Spleen (tissue), 11 donors: Measurements from ENCODE around the gene G3BP2. TPM values are rescaled to one million over a fixed set of nuclear protein-coding genes. Genes with fewer than 3 reads are reported as not detected.
A peak's percentile ranks its signal among the peaks of the same experiment; 100 is the strongest.

ENCODE experiments used
- DNase-seq: peaks from one replicate; pipeline ENCODE4 v3.0.0-alpha.2; 2020
- H3K27ac ChIP-seq, 8 donors: fragments of 200-600 bp; sonication (generic) in 7 of 8; 1 replicate in 4 of 8; 2 replicates in 4 of 8; pipeline versions ENCODE4 v1.5.0 to v1.8.0; 2016 to 2021; ENCODE audit warnings: inconsistent platforms in 4 of 8, mild to moderate bottlenecking in 4 of 8, moderate library complexity in 1 of 8
- H3K27me3 ChIP-seq, 7 donors: fragments of 200-600 bp; sonication (generic) in 6 of 7; replicated peaks in 1 of 7; 1 replicate in 4 of 7; 2 replicates in 3 of 7; pipeline versions ENCODE4 v1.5.0 to v1.8.0; 2016 to 2021; ENCODE audit warnings: inconsistent platforms in 3 of 7, mild to moderate bottlenecking in 1 of 7
- H3K36me3 ChIP-seq, 6 donors: fragments of 200-600 bp; sonication (generic) in 5 of 6; 1 replicate in 4 of 6; 2 replicates in 2 of 6; pipeline versions ENCODE4 v1.5.0 to v1.8.0; 2016 to 2021; ENCODE audit warnings: inconsistent platforms in 2 of 6
- H3K4me1 ChIP-seq, 6 donors: fragments of 200-600 bp; sonication (generic) in 5 of 6; 1 replicate in 3 of 6; 2 replicates in 3 of 6; pipeline versions ENCODE4 v1.5.0 to v1.8.0; 2016 to 2021; ENCODE audit warnings: inconsistent platforms in 3 of 6
- H3K4me3 ChIP-seq, 8 donors: fragments of 200-600 bp; sonication (generic) in 7 of 8; 1 replicate in 4 of 8; 2 replicates in 4 of 8; pipeline versions ENCODE4 v1.5.0 to v1.8.0; 2016 to 2021; ENCODE audit warnings: inconsistent platforms in 4 of 8, mild to moderate bottlenecking in 4 of 8, moderate library complexity in 2 of 8
- H3K9me3 ChIP-seq, 8 donors: fragments of 200-600 bp; sonication (generic) in 7 of 8; 1 replicate in 4 of 8; 2 replicates in 4 of 8; pipeline versions ENCODE4 v1.5.0 to v1.8.0; 2016 to 2021; ENCODE audit warnings: inconsistent platforms in 4 of 8
- POLR2A ChIP-seq, 3 donors: fragments of 450-650 bp; IDR thresholded peaks; one replicate each; pipeline ENCODE4 v1.5.1; 2017; ENCODE audit warnings: antibody characterized with exemption in 3 of 3, mild to moderate bottlenecking in 1 of 3
- POLR2AphosphoS5 ChIP-seq, 3 donors: sonication (generic); formaldehyde crosslinking; IDR thresholded peaks; one replicate each; pipeline ENCODE4 v1.5.1; 2017; ENCODE audit warnings: antibody characterized with exemption in 3 of 3
- WGBS, 5 donors: extraction: QIAGEN DNeasy Blood & Tissue Kit in 3 of 5; methylation state at CpG; one replicate each; pipeline versions ENCODE4 v1.1.5 to v1.1.7; 2013 to 2018; 5-methylcytosine and 5-hydroxymethylcytosine counted together
- intact Hi-C: fragments of 100-400 bp; cut with DNase I; formaldehyde crosslinking; loops from one replicate; pipeline ENCODE4 v1.15.0; 2023; ENCODE audit warnings: low total_unique reads
- polyA plus RNA-seq, 3 donors: library from polyadenylated mRNA; stranded (reverse); fragments of 200-250 nt; gene quantifications; one replicate each; pipeline ENCODE4 v1.2.1, GENCODE V29; 2013
- total RNA-seq, 7 donors: library from RNA; depleted of rRNA in 3 of 7; stranded (reverse); fragments of >200 nt in 3 of 7; fragmentation: NEBNext Ultra II Directional in 4 of 7; extraction: Animal tissue kit (Norgen Biotek cat#: 25700) in 4 of 7; gene quantifications; one replicate each; pipeline versions ENCODE4 v1.1.0 to v1.2.1, GENCODE V29; 2016 to 2021
- TF ChIP-seq, protein P1 (sequence below), 11 experiments: fragments of 200-600 bp in 7 of 11; fragments of 450-650 bp in 4 of 11; sonication (generic) in 4 of 11; IDR thresholded peaks in 8 of 11; conservative IDR thresholded peaks in 3 of 11; 1 replicate in 7 of 11; 2 replicates in 4 of 11; pipeline versions ENCODE4 v1.4.0 to v1.8.0; 2016 to 2021; ENCODE audit warnings: antibody characterized with exemption in 11 of 11, inconsistent platforms in 4 of 11, mild to moderate bottlenecking in 1 of 11
- donor health status: healthy with polysubstance abuse.
- donor health status: DM: no; HTN: no; CAD: no; lungs with moderate emphysema.
- donor health status: DM: no; HTN: no; CAD: no.
- donor health status: Bipolar disorder and iron deficiency.
- donor health status: healthy.
- donor health status: DM: no; HTN: no; CAD: no.
- donor health status: DM: yes; HTN: yes; CAD: no.

Gene G3BP2
- total and polyA plus RNA-seq, 10 donors, result 15.2 to 113 (median 102) TPM

DNA sequence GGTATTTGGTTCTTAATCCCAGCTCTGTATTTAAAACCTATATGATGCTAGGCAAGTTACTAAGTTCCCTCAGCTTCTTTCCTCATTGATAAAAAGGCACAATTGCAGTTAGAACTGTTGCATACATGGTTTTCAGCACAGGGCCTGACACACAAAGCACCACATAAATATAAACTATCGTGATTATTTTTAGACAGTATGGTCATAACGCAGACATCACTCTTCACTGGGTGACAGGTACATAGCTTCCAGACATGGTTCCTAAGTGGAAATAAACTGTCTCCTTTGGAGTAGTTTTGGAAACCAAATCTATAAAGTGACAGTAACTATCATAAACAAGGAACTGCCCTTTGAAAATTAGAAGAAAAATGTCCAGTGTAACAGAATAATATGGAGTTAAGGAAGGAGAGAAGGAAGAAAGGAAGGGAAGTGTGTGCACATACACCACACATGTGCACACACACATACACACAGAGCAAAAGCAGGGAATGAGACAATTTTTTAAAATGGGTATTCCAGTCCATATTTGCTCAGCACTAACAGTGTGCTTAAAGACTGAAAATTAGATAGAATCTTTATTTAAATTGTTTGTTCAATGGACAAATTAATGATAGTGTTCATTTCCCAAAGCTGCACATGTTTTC lies 12.5 kb upstream of the G3BP2 start:
- TF ChIP-seq, protein P1, sequence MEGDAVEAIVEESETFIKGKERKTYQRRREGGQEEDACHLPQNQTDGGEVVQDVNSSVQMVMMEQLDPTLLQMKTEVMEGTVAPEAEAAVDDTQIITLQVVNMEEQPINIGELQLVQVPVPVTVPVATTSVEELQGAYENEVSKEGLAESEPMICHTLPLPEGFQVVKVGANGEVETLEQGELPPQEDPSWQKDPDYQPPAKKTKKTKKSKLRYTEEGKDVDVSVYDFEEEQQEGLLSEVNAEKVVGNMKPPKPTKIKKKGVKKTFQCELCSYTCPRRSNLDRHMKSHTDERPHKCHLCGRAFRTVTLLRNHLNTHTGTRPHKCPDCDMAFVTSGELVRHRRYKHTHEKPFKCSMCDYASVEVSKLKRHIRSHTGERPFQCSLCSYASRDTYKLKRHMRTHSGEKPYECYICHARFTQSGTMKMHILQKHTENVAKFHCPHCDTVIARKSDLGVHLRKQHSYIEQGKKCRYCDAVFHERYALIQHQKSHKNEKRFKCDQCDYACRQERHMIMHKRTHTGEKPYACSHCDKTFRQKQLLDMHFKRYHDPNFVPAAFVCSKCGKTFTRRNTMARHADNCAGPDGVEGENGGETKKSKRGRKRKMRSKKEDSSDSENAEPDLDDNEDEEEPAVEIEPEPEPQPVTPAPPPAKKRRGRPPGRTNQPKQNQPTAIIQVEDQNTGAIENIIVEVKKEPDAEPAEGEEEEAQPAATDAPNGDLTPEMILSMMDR (IDR thresholded peaks at IDR 0.05 in 8 of 11, conservative IDR thresholded peaks at IDR 0.05 in 3 of 11), result no peak
- TF ChIP-seq POLR2A (IDR thresholded peaks at IDR 0.05) (no peak), POLR2AphosphoS5 (IDR thresholded peaks at IDR 0.05) (no peak)

DNA sequence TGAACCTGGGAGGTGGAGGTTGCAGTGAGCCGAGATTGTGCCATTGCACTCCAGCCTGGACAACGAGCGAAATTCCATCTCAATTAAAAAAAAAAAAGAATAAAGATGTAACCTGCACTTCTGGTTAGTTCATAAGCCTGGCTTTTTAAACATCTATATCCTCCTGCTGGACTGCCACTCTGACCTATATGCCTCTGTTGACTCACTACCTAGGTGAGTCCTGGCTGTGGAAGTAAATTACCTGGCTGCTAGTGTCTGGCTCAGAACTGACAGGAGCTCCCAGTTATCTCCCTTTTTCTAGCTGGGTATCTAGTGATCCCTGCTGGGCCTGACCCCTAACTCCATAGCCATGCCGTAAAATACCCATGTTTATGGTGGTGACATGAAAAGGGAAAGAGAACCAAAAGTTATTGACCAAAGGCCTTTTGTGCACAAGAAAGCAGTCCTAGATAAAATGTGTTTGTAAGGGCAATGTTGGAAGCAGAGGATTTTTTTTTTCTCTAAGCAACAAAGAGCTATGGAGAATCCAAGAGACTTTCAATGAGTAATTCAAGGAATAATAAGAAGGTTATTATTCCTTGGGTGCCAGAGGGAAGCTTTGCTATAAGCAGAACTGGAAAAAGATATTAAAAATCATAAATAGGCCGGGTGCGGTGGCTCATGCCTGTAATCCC lies 10.4 kb upstream of the G3BP2 start:
- DNase-seq, result no peak
- intact Hi-C loops, result no loop called here
- WGBS, 5 donors, result 92 to 98% (median 94%) methylated on average over 6 of the region's 6 CpGs
- no peak overlapping the region for H3K27ac ChIP-seq
- peaks cover 0 to 4% (median 0%) of the 10 kb centered on the region in 6 donors for H3K4me1 ChIP-seq
- peaks cover 0 to 8% (median 0%) of the 10 kb centered on the region in 8 donors for H3K9me3 ChIP-seq
- H3K27me3 ChIP-seq, result no peaks in the 10 kb centered on the region
- no peaks in the 10 kb centered on the region for H3K36me3 ChIP-seq
- H3K4me3 ChIP-seq, result no peak overlapping the region
- TF ChIP-seq POLR2AphosphoS5 (IDR thresholded peaks at IDR 0.05), result no peak
- no peak for TF ChIP-seq POLR2A (IDR thresholded peaks at IDR 0.05)
- TF ChIP-seq, protein P1 (IDR thresholded peaks at IDR 0.05 in 8 of 11, conservative IDR thresholded peaks at IDR 0.05 in 3 of 11), result no peak

More for the DNA sequence above, 12.5 kb upstream of the G3BP2 start:
- H3K4me3 ChIP-seq, result no peak overlapping the region
- intact Hi-C loops, result no loop called here
- H3K9me3 ChIP-seq, result peaks cover 0 to 8% (median 0%) of the 10 kb centered on the region in 8 donors
- peaks cover 0 to 4% (median 0%) of the 10 kb centered on the region in 6 donors for H3K4me1 ChIP-seq
- DNase-seq, result no peak
- 78 to 93% (median 92%) methylated on average over 2 of the region's 2 CpGs for WGBS, 5 donors
- peaks cover 0 to 4% (median 0%) of the 10 kb centered on the region in 6 donors for H3K36me3 ChIP-seq
- H3K27ac ChIP-seq, result peak overlapping the region in 1 of 8 donors; percentile 4
- no peaks in the 10 kb centered on the region for H3K27me3 ChIP-seq

DNA sequence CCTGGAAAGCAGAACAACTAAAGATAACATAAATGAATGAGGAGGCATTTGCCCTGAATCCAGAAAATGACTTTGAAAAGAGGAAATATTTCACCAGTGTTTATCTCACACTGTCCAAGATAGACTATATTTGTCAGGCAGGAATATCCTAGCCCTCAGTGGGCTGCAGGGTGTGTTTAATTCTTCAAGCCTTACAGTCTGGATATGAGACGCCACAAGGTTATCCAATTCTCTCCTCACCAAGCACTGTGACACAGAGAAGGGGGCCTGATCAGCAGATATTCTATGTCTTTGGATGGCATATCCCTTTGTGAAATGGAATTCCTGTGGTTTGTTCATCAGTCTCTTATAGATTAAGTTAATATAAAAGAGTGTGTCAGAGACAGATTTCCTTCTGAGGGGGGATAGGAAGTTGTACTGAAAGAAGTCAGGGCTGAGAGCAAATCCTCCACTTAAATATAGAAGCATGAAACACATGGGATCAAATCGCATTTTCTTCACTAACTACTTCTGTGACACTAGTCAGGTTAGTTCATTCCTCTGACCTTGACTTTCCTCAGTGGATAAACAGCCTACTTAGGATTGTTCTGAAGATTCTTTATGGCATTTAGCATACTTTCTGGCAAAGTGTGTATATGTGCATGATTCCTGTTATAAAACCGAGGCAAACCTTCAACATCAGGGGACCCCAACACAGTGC lies 6.8 kb upstream of the G3BP2 start:
- Histone ChIP-seq H3K36me3 (no peaks in the 10 kb centered on the region), H3K4me1 (no peaks in the 10 kb centered on the region), H3K27ac (no peak overlapping the region), H3K27me3 (no peaks in the 10 kb centered on the region), H3K4me3 (no peak overlapping the region), H3K9me3 (no peaks in the 10 kb centered on the region)
- intact Hi-C loops, result no loop called here
- DNase-seq, result no peak
- TF ChIP-seq POLR2AphosphoS5 (IDR thresholded peaks at IDR 0.05) (no peak), POLR2A (IDR thresholded peaks at IDR 0.05) (no peak)
- TF ChIP-seq, protein P1 (IDR thresholded peaks at IDR 0.05 in 8 of 11, conservative IDR thresholded peaks at IDR 0.05 in 3 of 11), result no peak
- WGBS, 5 donors, result 85 to 92% (median 91%) methylated on average over 3 of the region's 3 CpGs

GRCh38 chr4:75678965-75679364 lies 5.8 kb upstream of the G3BP2 start:
- intact Hi-C loops, result no loop called here

More at GRCh38 chr4:75678965-75679364, 5.8 kb upstream of the G3BP2 start:
- Histone ChIP-seq H3K9me3 (no peaks in the 10 kb centered on the region), H3K4me3 (no peak overlapping the region), H3K4me1 (peaks cover 3 to 5% (median 4%) of the 10 kb centered on the region in 6 donors), H3K36me3 (no peaks in the 10 kb centered on the region), H3K27me3 (no peaks in the 10 kb centered on the region), H3K27ac (no peak overlapping the region)
- TF ChIP-seq, protein P1 (IDR thresholded peaks at IDR 0.05 in 8 of 11, conservative IDR thresholded peaks at IDR 0.05 in 3 of 11), result no peak
- TF ChIP-seq POLR2AphosphoS5 (IDR thresholded peaks at IDR 0.05) (no peak), POLR2A (IDR thresholded peaks at IDR 0.05) (no peak)
- DNase-seq, result no peak
